ENCODE data around the gene DOCK3.
A peak's percentile ranks its signal among the peaks of the same experiment; 100 is the strongest.
"Not testable (repeated sequence)": the region's sequence is repeated elsewhere in the genome, so short reads cannot be mapped to it uniquely, and the experiment has no call there.

DOCK3 gene

DNA sequence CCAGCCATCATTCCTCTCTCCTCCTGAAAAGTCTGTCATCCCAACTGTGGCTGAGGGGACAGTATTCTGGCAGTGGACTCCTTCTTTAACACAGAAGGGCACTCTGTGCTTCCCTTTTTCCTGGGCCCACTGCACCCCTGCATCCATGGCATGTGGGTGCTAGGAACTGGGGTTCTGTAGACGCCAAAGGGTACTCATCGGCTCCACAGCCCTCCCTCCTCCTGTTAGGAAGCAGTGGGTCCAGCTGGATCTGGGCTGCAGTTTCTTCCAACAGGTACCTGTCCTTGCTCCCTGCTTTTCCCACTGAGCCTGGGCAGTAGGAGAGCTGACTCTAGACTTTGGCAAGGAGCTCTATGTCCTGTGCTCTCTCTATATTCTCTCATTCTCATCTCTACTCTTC lies 704.0 kb downstream of the DOCK3 start:
- peak; percentile 3 for DNase-seq

DNA sequence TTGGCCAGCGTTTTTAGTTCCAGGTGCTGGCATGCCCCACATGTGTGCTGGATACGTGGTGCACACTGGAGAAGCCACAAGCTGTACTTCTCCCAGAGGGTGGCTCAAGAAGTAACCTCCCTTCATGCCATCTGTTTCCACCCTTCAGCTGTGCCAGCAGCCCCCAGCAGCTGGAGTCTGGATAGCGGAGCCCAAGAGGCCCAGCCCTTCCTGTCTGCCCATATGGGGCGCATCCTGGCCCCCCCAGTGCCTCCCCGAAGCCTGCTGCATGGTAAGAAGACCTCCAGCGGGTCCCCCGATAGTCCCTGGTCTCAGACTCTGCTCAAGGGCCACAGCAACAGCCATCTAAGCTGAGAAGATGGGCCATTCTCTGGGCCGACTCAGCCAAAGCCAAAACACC lies 704.6 kb downstream of the DOCK3 start:
- peak; percentile 13 for DNase-seq

DNA sequence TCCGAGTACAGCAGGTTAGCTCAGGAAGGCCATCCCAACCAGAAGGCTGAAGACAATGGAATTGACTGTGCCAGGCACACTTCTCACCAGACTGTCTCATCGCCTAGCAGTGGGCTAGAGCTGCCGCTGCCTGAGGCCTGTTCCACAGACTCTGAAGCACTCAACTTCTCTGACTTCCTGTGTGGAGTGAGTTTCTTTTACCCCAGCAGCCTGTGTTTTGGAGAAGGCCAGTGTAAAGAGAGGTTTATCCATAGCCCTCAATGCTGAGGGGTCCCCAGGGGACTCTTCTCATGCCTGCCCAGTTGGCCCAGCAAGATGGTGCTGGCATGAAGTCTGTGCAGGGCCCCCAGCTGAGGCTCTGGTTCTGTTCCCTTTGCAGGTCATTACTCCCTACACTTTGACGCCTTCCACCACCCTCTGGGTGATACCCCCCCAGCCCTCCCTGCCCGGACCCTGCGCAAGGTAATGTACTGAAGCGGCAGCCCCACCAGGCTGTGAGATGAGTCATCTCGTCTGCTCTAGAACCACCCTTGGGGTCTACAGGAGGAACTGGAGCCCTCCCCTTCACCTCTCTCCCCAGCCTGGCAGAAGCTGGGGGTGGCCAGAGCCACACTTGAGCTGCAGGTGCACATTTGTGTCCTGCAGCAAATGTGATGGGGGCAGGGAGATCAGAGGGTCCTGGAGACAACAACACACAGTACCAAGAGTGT lies 705.2 kb downstream of the DOCK3 start:
- peak; percentile 15 for DNase-seq

DNA sequence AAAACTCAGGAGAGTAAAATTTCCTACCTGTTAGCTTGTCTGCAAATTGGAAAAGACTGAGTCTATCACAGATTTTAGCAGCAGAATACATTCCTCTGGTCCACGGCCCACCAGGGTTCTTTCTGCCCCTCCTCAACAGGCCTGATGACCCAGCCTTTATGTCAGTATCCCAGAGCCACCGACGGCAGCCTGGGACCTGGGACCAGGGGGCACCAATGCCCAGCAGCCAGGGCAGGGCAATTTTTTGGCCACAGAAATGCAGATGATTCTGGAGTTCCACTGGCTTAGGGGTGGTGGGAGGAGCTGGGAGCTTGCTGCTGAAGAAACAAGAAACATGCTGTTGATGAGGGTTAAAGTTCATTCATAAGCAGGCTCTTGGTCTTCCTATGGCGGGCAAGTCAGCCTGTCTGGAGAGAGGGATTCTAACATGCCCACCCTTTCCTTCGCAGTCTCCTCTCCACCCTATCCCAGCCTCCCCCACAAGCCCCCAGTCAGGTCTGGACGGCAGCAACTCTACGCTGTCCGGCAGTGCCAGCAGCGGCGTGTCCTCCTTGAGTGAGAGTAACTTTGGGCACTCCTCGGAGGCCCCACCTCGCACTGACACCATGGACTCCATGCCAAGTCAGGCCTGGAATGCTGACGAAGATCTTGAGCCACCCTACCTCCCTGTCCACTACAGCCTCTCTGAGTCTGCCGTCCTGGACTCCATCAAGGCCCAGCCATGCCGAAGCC lies 706.0 kb downstream of the DOCK3 start:
- DNase-seq = no peak

DNA sequence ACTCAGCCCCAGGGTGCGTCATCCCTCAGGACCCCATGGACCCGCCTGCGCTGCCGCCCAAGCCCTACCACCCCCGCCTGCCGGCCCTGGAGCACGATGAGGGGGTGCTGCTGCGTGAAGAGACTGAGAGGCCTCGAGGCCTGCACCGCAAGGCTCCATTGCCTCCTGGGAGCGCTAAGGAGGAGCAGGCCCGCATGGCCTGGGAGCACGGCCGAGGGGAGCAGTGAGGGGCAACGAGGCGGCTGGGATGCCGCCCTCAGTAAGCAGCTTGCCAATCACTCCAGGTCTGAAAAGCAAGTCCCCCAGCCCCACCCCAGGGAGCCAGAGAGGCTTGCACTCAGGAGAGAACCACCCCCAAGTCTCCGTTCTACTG lies 706.6 kb downstream of the DOCK3 start:
- no peak for DNase-seq

DNA sequence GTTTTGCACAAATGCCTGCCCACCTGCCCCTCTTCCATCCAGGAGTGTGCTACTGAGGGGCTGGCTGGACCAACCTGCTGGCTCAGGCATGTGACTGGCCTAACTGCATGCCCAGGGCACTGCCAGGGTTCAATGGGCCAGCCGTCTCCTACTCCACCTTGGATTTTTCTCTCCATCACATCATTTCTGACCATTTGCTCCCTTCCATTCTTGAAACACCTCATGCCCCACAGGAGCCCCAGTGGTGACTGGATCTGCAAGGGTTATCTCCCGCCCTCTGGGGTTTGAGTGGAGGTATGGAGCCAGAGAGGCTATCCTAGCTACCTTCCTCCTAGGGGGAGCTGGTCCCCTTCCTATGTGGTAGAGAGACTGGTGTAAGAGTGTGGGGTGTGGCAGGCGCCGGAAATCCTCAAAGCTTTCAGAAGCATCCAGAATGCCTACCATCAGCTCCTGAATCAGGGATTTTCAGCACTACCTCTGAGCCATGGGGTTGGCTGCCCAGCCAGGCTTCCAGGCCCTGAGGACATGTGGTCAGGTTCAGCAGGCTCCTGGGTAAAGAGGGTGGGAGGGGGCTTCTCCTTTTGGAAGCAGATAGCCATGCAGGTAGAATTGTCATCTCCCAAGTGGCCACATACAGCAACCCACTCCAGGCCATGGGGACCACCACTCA lies 707.5 kb downstream of the DOCK3 start:
- DNase-seq = no peak

DNA sequence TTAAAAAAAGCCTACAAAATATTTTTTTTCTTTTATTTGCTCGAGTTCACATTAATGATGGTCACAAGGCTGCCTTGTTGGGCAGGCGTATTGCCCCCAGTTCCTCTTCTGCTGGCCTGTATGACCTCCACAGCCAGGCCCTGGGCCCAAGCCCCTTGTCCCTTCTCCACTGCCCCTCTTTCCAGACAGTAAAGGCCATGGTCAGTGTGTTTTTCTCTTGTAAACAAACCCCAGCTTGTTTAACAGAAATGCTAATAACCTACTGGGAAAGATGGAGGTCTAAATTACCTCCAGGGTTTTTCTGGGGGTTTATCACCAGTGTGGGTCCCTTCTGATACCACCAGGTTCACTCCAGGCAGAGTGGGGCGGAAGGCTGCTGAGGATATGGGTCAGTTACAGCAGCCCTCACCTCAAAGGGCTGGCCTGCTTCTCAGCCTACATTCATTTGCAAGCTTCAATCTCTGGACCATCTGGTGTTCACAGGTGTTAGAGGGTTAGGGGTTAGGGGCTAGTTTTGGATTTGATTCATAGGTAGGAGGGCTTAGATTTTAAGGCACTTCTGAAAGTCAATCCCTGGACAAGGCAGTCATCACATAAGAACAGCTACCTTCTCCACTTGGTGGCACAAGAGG lies 708.3 kb downstream of the DOCK3 start:
- DNase-seq = no peak

DNA sequence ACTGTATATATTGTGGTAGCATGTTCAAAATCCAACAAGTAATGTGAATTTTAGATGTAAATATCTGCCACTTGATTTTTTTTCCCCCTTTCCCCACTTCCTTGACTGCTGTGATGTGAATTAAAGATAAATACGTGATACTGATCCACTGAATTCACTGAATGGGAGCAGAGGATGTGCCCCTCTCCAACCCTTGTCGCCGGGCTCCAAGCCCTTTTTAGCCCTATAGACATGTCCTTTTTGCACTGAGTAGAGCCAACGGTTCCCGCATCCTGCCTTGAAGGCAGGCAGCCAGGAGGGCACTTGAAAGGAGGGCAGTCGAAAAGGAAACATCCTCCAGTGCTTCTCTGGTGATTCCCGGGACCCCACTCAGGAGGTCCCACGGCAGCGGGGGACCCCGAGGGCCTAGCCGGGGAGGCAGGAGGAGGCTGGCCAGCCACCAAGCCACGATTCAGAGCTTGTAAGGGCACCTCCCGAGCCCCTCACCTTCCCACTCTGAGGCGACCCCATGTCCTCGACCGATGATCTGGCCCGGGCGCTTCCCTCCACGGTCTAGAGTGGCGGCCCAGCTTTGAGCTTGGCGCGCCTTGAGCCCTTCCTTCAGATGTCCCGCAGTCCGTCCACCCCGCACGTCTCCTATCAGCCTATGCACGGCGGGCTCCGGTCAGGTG lies 709.5 kb downstream of the DOCK3 start:
- DNase-seq = no peak

DNA sequence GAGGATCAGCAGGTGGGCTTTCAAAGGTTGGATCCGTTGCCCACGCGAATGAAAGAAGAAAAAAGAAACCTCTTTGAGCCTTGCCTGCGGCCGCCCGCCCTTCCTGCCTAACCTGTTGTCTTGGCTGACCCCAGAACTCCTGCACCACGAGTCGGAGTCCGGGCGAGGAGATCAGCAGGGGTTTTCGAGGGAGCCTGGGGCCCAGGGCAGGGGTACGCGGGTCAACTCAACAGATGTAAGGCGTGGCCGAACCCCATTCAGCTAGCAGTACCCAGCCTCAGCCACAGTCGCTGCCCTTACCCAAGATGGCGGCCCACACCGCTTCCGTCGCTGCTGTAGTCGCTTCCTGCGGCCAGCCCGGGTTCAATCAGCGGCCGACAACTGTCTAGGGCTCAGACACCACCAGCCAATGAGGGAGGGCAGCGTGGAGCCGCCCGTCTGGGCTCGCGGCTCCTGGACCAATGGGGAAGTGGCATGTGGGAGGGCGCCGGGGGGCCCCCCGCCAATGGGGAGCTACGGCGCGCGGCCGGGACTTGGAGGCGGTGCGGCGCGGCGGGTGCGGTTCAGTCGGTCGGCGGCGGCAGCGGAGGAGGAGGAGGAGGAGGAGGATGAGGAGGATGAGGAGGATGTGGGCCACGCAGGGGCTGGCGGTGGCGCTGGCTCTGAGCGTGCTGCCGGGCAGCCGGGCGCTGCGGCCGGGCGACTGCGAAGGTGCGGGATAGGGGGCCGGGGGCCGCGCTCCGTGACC lies 710.2 kb downstream of the DOCK3 start, which contains the start of gene MANF:
Gene MANF (plus strand): TSS at position 566 of the 748 bp plus-strand sequence. CDS start 52 bp downstream, at position 618.
- DNase-seq = peak; percentile 94

DNA sequence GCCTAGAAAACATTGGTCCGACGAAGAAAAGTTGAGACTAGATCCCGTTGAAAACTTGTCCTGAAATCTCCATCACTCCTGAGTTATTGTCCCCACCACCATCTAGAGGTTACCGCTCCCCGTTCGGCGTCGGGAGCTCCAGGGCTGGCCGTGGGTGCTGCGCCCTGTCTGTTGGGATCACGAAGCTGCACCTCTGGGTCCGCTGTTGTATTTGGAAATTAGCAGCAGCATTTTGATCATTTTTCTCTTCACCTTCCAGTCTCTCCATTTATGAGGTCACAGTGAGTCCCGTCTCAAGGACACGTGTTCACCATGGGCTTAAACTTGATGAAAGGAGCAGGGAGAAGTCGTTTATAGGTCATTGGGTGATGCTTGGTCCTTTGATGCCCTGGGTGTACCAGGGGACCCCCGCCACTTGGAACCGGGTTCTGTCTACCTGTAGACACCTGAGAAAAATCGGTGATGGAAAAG lies 710.9 kb downstream of the DOCK3 start:
- DNase-seq = no peak

DNA sequence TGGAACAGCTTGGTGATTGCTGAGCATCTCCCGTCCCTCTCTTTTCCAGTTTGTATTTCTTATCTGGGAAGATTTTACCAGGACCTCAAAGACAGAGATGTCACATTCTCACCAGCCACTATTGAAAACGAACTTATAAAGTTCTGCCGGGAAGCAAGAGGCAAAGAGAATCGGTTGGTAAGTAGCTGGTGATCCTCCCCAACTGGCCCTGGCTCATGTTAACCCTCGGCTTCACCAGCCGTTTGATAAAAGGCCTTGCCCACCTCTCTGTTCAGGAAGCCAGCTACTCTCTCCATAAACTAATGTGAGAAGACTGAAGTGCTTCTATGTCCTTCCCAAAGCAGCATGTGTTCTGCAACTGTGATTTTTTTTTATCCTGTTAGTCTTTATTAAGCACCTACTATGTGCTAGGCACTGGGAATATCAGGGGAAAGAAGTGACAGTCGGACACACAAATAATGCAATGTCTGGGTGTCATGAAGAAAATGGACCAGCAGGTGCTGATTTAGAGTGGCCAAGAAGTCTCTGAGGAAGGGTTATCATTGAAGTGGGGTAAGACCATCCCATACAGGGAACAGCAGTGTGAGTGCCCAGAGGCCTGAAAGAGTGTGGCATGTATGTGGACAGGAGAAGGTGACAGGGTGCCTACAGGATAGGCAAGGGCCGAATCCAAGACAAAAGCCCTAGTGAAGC lies 711.6 kb downstream of the DOCK3 start:
- no peak for DNase-seq

DNA sequence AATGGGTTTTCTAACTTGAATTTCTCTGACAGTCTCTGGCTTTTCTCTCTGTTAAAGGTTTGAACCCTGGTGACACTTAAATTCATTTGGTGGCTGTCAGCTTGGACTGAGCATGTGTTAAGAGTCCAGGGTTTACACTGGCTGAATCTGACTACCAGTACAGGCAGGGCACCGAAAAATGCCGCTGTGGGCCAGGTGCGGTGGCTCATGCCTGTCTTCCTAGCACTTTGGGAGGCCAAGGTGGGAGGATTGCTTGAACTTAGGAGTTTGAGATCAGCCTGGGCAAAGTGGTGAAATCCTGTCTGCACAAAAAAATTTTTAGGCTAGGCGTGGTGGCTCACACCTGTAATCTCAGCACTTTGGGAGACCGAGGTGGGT lies 712.1 kb downstream of the DOCK3 start:
- DNase-seq = no peak

DNA sequence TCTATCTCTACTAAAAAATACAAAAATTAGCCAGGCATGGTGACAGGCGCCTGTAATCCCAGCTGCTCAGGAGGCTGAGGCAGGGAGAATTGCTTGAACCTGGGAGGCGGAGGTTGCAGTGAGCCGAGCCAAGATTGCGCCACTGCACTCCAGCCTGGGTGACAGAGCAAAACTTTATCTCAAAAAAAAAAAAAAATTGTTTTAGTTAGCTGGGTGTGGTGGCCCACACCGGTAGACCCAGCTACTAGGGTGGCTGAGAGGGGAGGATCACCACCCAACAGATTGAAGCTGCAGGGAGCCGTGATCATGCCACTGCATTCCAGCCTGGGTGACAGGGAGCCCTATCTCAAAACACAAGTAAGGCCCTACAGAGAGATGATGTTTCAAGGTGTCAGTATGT lies 712.6 kb downstream of the DOCK3 start:
- not testable (repeated sequence) for DNase-seq

DNA sequence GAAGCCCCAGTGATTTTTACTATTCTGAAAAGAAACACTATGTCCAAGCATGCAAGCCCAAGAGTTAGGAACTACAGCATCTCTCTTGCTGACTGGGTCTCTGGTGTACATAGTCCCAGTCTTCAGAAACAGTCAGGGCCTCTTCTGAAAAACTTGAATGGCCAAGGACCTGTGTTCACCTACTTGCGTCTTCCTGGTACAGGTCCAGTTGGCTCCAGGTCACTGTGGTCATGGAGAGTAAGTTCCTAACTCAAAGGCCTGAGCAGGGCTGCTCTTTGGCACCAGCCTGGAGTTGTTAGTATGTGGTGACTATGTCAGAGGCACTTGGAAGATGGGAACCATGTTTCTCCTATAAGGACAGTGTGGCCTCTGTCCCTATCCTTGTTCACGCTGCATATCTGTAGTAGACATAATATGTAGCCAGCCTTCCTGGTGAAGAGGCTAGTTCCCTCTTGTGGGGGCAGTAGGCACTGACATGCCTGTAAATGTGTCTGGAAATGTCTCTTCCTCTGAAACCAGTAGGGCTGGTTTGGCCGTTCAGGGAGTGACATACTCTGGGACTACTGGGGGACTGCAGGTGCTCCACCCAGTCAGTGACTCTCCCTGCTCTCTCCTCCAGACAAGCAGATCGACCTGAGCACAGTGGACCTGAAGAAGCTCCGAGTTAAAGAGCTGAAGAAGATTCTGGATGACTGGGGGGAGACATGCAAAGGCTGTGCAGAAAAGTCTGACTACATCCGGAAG lies 713.7 kb downstream of the DOCK3 start:
- DNase-seq = no peak

DNA sequence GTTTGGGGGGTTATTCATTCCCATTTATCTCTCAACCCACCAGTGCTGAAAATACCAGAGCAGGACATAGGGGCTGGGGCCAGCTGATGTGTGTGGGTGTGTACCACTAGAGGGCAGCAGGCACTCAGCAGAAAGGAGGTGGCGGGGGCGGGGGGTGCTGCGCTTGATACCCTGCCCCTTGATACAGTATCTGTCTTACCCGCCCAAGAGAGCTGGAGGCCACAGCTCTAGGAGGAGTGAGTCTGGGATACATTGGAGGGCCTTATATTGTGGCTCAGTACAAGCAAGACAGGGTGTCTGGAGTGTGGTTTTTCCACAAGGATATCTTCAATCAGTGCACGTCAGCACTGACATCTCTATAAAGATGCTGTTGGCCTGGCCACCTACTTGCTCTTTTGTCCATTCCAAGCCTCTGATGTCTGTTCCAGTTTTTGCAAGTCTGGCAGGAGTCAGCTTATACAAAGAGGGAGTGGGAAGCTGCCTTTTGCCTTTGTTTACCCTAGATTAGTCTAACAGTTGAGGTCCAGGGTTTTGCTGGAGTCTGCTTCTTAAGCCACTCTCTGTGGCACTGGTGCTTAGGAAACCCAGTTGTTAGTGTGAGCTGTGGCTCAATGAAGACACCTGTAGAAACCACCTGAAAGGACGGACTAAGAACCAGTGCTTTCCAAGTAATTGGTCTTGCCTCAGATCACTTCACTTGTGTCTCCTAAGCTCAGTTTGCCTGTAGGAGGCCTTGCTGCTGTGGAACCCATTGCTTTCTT lies 714.9 kb downstream of the DOCK3 start:
- peak; percentile 59 for DNase-seq

DNA sequence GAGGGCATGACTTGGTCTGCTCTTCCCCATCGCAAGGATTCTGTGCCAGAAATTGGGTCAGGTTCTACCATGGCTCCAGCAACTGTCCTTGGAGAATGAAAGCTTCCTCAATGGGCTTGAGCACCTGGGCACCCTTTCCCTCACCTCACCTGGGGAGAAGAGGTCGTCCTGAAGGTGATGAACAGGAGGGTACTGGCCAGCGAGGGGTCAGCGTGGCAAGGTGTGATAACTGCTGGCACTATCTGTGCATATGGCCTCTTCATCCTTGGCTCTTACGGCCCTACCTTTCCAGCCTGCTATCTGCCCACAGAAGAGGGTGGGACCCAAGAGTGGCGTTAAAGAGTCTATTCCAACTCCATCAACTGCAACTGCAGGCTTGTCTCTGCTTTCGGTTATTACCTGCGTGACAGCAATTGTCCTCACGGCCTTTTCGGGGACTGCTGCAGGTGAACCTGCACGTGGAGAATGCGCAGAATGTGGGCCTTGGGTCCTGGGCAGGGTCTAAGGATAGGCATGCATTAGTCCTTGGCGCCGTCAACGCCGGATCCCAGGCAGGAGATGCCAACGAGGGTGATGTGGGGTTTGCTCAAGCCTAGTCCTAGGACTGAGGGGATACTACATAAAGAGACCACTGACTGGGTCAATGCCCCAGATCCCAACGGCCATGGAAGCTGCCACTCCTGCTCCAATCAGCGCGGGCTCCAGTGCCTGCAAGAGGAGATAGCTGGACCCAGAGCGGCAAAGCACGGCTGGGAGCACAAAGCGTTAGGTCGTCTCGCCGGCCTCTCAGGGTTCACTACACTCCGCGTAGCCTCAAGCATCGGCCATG lies 715.7 kb downstream of the DOCK3 start:
- DNase-seq = no peak

DNA sequence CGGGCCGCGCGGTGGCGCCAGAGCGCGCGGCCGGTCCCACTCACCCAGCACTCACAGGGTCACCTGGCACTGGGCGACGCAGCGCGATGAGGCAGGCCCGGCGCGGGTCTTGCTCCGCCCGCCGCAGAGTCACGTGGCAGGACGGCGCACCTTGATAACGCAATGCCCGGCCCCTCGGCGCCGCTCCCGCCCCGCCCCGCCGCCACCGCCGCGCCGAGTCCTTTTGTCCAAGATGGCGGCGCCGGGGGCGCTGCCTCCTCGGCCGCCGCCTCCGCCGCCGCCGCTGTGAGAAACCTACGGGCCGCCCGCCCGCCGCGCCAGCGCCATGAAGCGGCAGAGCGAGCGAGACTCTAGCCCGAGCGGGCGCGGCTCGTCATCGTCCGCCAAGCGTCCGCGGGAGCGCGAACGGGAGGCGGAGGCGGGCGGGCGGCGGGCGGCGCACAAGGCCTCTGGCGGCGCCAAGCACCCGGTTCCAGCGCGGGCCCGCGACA lies 716.4 kb downstream of the DOCK3 start, which contains the start of gene RBM15B:
Gene RBM15B (plus strand): TSS at position 211 of the 491 bp plus-strand sequence. CDS start 115 bp downstream, at position 326.
- DNase-seq = peak; percentile 98

DNA sequence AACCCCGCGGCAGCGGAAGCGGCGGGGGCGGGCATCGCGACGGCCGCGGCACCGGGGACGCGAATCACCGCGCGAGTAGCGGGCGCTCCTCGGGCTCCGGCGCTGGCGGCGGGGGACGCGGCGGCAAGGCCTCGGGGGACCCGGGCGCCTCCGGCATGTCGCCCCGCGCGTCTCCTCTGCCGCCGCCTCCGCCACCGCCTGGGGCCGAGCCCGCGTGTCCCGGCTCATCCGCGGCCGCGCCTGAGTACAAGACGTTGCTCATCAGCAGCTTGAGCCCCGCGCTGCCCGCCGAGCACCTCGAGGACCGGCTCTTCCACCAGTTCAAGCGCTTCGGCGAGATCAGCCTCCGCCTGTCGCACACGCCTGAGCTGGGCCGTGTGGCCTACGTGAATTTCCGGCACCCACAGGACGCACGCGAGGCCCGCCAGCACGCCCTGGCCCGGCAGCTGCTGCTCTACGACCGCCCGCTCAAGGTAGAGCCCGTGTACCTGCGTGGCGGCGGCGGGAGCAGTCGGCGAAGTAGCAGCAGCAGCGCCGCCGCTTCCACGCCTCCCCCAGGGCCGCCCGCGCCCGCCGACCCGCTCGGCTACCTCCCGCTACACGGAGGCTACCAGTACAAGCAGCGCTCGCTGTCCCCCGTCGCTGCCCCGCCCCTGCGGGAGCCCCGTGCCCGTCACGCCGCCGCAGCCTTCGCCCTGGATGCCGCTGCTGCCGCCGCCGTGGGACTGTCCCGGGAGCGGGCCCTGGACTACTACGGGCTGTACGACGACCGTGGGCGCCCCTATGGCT lies 717.0 kb downstream of the DOCK3 start:
- peak; percentile 73 for DNase-seq

All from activated T-cell treated with anti-CD3 and anti-CD28 coated beads, Interleukin-2, amount 50 U/mL, for 1 hour (primary cell).